NCI-H187 (cell line): ENCODE data around the gene MBNL3.

Source experiments
- DNase-seq, 2 experiments: peaks; one replicate each; lab custom pipeline; 2025; lab: John Stamatoyannopoulos, UW

The MBNL3 gene

DNA sequence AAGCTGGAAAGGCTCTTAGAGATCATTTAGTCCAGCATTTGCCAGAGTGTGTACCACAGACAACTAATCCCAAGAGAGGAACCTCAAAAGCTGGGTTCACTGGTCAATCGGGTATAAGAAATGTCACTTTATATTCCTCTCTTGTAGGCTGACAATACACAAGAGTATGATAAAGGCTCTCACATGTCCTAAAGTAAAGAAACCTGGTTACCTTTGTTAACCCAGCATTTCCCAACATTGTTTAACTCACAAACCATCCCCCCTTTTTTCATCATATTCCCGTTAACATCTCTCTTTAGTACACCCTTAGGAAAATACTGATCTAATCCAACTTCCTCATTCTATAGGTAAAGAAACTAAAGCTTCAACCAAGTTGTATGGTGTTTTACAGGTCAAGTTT, 74.4 kb downstream of the MBNL3 start:
- no peak for DNase-seq

- DNase-seq, result no peak
Observed at GRCh38 chrX:132413459-132413858, 75.4 kb downstream of the MBNL3 start.

GRCh38 chrX:132412208-132412607, 76.6 kb downstream of the MBNL3 start:
- DNase-seq, result no peak

DNA sequence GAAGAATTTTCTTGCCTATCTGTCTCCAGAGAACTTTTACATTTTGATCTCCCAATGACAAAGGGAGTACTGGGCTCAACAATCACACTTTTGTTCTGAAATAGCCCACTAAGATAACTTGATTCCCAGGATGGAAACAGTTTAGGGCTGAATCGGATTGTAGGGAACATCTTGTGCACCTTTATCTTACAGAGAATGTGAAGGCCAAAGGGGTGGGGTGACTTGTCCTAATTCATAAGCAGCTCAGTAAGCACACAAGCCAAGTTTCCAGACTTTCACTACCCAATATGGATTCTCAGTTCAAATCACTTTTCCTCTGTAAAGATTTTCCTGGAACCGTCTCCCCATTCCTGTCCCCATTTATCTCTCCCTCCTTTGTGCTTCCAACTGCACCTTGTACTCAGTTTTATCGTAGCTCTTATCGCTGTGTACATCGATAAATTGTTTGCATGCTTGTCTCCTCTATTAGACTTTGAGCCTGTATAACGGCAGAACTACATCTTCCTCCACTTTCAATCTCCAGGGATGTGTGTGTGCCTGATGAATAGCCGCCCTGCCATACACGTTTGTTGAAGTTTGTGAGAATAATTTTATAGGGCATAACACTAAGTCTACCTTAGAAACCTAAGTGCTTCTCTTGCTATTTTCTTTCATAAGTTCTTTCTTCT, 77.4 kb downstream of the MBNL3 start:
- DNase-seq, result no peak

- no peak for DNase-seq
Observed at GRCh38 chrX:132409780-132410556, 78.9 kb downstream of the MBNL3 start.

GRCh38 chrX:132407691-132408090, 81.1 kb downstream of the MBNL3 start:
- no peak for DNase-seq

GRCh38 chrX:132406106-132406505, 82.7 kb downstream of the MBNL3 start:
- DNase-seq, result no peak

GRCh38 chrX:132404266-132404665, 84.6 kb downstream of the MBNL3 start:
- DNase-seq, result no peak

- DNase-seq, result no peak
Observed at GRCh38 chrX:132401935-132402334, 86.9 kb downstream of the MBNL3 start.

DNA sequence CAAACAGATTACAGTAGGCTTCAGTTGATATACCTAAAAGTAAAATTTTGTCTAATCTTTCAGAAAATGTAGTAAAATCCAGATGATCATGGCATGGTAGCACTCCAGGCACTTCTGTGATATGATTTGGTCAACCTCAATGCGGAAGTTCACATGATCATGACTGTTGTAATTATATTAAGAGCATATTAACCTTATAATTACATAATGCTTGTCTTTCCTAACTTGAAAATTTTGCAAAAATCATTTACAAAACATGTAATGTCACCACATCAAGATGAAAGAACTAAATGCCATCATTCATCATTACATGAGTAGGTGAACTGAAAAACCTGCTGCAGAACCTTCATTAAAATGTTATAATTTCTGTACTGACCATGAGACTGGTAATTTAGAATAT, 88.1 kb downstream of the MBNL3 start:
- DNase-seq, result no peak

DNA sequence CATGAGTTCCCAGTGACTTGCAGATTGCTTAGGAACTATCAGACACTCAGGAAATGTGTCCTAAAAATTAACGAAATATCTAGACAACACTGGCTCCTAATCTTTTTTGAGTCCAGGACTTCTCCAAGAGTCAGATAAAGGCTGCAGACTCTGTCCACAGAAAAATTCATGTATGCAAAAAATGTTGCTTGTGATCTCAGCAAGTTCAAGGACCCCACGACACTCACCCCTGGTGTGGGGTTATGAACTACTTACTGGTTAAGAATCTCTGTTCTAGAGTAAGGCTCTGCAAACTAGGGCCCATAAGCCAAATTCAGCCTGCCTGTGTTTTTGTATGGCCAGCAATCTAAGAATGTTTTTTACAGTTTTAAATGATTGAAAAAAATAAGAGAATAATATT, 93.2 kb downstream of the MBNL3 start:
- DNase-seq, result no peak

DNA sequence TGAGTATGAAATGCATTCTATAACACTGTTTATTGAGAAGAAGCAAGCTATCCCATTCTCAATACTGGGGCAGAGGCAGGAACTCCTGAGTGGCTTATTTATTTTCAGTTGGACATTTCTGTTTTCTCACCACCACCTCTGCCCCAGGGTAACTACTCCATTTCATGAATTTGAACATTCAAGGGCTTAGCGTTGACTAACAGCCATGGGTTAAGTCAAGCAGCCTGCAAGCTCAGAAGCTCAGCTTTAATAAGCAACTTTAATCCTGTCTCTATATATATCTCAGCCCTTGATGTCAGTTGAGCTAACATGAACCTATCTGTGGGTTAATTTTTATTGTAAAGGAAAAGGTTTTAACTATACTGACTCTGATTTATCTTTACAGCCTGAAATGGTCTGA, 93.8 kb downstream of the MBNL3 start:
- DNase-seq, result no peak

DNA sequence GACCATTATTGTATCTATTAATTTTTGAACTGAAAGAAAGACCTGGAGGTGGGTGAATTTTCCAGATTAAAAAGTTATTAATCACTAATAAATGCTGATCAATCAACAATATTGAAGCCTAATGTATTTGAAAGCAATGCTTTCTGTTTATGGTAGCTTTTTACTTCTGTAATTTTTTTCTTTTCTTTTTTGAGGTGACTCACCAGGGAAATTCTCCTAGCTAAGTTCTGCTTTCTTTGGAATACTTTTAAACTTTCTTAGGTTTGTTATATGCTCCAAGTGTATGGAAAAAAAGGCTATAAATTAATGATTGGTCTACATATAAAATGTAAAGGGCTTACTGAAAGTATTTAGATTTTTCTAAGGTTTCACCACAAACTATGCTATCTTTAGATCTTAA, 94.2 kb downstream of the MBNL3 start:
- DNase-seq, result no peak

DNA sequence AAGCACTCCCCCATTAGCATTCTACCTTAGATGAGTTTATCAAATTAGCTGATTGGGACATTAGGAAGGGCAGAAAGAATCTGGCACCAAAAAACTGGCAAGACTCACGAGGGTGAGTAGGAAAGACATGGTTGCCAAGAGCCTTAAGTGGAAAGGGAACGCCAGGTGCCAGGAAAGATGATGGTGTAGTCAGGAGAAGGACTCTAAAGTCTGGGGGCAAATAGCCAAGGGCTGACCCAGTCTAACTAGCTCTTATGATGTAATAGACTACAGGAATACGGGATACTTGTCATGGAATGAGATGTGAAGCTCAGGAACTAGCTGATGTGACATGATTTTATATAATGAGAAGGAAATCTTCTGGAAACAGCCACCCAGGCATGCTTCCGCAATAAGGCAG, 94.8 kb downstream of the MBNL3 start:
- DNase-seq, result no peak

DNA sequence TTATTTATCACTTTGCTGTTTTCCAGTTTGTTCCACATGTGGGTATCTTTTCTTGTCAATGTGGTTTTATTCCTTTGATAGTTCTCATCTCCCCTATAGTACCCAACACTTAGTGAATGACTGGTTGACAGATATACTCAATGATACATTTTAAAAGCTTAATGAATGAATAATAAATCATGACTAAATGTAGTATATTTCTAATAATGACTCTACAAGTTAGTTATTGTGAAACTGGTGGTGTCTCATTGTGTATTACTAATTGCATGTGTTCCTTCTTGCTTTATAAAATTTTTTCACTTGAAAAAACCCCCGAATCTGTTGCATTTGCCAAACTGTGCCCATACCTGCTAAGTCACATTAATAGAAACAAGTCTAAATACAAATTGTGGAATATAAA, 95.4 kb downstream of the MBNL3 start:
- DNase-seq, result no peak

GRCh38 chrX:132393085-132393484, 95.8 kb downstream of the MBNL3 start:
- DNase-seq, result no peak

- DNase-seq, result no peak
Observed at GRCh38 chrX:132390792-132391191, 98.0 kb downstream of the MBNL3 start.

GRCh38 chrX:132389480-132389879, 99.4 kb downstream of the MBNL3 start:
- no peak for DNase-seq

- DNase-seq, result no peak
Observed at GRCh38 chrX:132388371-132388770, 100.5 kb downstream of the MBNL3 start.

DNA sequence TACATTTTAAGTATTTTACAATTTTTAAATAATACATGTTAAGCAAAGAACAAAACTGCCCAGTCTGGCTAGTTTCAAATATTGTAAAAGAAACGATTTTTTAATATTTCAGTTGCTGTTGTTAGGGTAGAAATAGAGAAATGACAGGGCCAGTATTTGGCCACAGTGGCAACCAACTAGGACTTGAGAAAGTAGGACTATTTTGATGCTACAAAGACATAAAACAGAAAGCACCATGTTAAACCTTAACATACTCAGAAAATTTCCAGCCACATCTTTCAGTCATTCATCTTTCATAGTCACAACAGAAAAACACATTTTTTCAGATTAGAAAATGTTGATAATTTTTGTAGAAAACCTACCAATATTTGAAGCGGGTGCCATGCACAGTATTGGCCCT, 104.5 kb downstream of the MBNL3 start:
- DNase-seq, result no peak

- no peak for DNase-seq
Observed at GRCh38 chrX:132382068-132382467, 106.8 kb downstream of the MBNL3 start.

DNA sequence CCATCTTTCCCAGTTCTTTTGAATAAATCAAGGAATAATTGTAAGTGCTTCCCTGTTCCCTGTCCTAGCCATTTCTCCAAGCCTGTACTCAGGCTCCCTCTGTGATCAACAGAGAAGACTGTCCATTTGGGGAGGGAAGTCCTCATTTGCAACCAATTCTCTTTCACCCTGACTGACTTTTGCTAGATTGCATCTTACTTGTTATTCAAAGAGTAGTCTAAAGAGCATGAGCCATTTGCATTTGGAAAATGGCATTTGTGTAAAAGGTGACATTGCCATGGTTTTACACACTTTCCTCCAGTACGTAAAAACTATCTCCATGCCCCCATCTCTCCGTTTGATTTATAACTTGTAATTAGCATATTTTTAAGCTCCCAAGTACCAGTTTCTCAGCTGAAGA, 110.6 kb downstream of the MBNL3 start:
- DNase-seq, result no peak

DNA sequence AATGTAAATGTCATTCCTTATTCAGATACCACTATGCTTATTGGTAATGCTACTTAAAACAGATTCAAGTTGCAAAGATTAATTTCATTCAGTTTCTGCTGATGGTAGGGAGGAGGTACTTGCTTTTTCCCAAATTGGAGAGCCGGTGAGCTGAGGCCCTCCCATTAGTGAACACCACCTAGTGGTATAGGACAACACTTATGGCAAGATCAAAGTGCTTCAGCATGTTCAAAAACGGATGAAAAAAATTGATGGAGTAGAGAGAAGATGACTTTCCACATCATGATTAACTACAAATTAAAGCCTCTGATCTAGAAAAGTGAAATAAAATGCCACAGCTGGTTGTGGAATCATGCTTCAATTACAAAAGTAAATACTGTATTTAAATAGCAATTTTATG, 112.9 kb downstream of the MBNL3 start:
- no peak for DNase-seq

DNA sequence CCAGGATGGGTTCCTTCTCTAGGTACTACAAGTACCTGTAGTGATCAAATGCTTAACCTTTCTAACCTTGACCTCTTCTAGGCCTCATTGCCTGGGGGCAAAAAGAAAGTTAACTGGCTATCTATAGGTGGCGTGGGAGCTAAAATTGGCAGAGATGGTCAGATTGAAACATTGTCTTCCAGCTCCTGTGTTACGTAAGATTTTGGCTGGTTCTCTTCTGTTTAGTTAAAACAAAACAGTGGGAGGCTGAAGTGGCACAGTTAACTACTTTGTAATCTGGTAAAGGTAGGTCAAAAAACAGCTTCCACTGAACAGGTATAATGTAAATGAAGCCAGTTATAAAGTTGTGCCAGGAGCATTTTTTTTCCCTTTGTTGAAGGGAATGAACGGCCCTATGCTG, 115.2 kb downstream of the MBNL3 start:
- no peak for DNase-seq
